HG03457 (cell line): Measurements from ENCODE around the gene DNASE1L1.

ENCODE experiments used
- ATAC-seq: cut with Tn5 transposase; IDR thresholded peaks from one replicate; pipeline ENCODE4 v1.9.1; 2021; ENCODE audit warnings: moderate number of reproducible peaks; ENCODE audit not compliant: unreplicated experiment

The DNASE1L1 gene

GRCh38 chrX:154384284-154384892 is 24.7 kb downstream of the DNASE1L1 start:
- ATAC-seq: no peak

DNA sequence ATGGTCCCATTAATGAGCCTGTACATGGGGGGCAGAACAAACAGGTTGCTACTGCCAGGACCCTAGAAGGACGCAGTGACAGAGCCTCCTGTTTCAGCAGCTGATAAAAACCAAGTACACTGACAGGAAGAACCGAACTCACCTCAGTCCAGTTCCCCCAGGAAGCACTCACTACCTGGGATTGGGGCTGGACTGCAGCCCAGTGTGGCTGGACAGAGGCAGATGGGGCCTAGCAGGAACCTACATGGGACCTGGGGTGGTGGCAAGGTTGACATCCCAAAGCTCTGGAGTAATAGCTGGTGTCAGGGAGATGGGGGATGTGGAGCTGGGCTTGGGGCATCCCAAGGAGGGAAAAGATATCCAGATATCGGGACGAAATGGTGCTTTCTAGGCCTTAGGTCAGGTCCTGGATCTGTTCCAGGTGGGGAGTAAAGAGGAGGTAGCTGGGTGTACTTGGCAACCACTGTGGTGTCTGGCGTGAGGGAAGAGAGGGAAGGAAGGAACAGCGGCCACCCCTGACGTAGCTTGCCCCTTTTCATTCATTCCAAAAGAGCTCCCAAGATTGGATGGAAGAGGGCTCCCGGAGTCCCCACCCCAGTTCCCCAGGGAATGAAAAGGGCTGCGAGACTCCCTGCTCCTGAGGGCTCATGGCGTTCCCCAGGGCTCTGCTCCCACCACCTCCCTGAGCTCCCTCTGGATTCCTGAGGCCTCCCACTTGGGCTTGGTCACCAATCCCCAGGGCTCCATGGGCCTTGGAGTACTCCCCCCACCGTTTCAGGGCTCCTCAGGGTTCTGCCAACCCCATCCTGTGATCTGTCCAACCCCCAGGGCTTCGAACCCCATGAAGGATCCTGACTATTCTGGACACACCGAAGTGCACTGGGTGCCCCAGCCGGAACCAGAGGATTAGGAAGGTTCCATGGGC is 25.4 kb downstream of the DNASE1L1 start:
- no peak for ATAC-seq

DNA sequence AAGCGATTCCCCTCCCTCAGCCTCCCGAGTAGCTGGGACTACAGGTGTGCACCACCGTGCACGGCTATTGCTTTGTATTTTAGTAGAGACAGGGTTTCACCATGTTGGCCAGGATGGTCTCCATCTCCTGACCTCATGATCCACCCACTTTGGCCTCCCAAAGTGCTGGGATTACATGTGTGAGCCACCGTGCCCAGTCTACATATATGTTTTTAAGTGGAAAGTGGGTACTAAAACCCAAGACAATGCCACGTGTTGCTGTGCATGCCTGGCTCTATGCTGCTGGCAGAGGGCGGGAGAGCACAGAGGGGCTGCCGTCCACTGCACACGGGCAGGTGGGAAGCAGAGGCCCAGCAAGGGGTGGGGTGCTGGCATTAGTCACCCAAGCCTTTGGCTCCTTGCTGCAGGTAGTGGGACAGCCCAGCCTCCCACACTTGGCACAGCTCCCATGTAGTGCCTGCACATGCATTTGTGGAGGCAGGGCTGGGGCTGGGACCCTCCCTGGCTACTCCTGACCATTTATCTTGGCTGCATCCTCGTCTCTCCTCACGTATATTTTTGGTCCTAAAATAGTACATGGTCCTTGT is 26.5 kb downstream of the DNASE1L1 start:
- ATAC-seq: no peak

DNA sequence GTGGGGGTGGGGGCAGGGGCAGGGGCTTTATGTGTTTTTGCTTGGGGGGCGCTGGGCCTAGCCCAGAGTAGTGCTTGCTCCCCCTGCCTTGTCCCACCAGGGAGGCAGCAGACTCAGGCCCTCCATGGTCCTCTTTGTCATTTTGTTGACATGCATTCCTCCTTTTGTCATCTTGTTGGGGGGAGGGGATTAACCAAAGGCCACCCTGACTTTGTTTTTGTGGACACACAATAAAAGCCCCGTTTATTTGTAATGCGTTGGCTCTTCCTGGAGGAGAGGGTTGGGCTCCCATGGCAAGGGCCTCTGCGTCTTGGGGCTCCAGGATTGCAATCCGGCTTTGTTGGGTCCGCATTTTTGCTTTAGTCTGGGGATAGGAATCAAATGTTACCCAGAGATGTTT is 27.8 kb downstream of the DNASE1L1 start:
- ATAC-seq: no peak

GRCh38 chrX:154380787-154381186 is 28.3 kb downstream of the DNASE1L1 start:
- no peak for ATAC-seq

DNA sequence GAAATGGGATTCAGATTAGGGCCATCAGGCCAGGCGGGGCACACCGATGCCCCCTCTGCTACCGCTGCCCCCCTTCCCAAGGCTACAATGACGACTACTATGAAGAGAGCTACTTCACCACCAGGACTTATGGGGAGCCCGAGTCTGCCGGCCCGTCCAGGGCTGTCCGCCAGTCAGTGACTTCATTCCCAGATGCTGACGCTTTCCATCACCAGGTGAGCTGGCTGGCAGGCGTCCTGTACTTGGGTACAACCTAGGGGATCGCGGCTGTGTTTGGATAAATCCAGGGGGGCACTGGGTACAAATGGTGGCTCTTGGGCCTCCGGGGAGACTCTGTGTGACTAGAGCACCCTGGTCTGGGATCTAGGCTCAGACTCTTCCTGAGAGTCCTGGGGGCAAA is 28.9 kb downstream of the DNASE1L1 start:
- no peak for ATAC-seq

DNA sequence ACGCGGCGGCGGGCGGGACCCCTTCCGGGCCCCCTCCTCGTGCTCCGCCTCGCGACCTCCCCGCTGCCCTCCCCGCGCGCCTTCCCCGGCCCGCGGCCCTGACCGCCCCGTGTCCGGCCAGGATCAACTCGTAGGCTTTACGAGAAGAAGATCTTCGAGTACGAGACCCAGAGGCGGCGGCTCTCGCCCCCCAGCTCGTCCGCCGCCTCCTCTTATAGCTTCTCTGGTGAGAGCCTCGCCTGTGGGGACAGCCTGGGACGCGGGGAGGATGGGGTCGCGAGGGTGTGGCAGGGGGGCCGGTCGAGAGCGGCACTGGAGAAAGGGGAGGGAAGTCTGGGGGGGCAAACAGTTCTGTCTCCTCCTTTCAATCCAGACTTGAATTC is 29.5 kb downstream of the DNASE1L1 start:
- no peak for ATAC-seq

- ATAC-seq: peak; percentile 66
These were observed 30.1 kb downstream of the DNASE1L1 start, which contains the start of gene EMD for GRCh38 chrX:154378799-154379568. TSS of gene EMD (plus strand) at chrX:154379295. CDS start at chrX:154379485, 190 bp downstream.

- peak; percentile 58 for ATAC-seq
These were observed 30.8 kb downstream of the DNASE1L1 start for GRCh38 chrX:154378059-154378798.

DNA sequence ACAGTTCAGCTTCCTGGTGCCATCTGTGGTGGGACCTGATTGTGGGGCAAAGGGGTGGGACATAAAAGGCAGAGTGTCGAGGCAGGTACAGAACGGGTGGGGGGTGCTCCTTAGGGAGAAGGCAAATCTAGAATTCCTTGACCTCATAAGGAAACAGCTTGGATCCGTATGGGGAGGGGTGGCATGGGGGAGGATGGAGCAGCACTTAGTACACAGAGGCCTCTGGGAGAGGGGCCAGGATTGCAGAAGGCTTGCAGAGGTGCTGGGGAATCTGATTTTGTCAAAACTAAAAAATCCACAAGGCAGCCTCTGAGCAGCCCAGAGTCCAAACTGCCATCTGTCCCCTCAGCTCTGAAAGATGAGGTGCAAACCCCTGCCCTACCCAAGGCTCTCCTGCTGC is 32.3 kb downstream of the DNASE1L1 start:
- no peak for ATAC-seq

DNA sequence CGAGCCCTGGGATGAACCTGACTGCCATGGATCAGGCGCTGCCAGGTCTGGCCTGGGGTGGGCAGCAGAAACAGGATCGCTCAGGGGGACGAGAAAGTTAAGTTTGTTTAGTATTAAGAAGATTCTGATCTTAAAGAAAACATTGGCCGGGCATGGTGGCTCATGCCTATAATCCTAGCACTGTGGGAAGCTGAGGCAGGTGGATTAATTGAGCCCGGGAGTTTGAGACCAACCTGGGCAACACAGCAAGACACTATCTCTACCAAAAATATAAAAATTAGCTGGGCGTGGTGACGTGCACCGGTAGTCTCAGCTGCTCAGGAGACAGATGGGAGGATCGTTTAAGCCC is 33.9 kb downstream of the DNASE1L1 start:
- ATAC-seq: no peak

DNA sequence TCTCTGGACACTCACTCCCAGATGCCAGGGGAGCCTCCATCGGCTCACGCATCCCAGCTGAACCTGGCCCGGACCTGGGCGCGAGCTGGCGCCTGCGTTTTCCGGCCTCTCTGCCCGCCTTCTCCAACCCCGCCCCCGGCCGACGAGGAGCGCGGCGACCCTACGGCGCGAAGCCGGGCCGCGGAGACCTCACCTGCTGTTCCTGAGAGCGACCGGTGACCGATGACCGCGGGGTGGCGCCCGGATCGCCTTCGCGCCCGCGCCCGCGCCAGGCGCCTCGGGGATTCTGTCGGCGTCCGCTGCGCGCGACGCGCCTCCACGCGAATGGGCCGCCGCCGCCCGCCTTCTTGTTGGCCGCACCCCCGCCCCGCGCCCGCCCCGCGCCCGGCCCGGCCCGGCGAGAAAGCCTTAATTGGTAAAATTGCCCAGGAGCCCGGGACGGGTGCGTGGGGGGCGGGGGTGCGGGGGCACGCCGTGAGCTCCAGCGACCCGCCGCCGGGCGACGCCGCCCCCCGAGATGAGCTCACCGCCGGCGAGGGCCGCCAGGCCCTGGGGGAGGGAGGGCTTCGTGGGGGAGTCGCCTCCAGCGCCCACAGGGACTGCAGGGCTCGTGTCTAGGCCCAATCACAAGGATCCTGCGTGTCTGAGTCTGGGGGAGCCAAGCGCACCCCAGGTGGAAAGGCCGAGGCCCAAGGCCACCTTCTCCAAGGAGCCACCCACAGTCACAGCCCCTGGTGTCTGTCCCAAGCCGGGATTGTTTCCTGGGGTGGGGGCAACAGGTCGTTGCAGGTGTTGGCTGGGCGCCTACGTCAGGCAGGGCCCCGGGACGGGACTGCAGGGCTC is 34.5 kb downstream of the DNASE1L1 start, which contains the start of gene FLNA:
TSS of gene FLNA (minus strand) at position 322 of the 843 bp plus-strand sequence. CDS start 3,389 bp downstream, outside the sequence.
- ATAC-seq: no peak

DNA sequence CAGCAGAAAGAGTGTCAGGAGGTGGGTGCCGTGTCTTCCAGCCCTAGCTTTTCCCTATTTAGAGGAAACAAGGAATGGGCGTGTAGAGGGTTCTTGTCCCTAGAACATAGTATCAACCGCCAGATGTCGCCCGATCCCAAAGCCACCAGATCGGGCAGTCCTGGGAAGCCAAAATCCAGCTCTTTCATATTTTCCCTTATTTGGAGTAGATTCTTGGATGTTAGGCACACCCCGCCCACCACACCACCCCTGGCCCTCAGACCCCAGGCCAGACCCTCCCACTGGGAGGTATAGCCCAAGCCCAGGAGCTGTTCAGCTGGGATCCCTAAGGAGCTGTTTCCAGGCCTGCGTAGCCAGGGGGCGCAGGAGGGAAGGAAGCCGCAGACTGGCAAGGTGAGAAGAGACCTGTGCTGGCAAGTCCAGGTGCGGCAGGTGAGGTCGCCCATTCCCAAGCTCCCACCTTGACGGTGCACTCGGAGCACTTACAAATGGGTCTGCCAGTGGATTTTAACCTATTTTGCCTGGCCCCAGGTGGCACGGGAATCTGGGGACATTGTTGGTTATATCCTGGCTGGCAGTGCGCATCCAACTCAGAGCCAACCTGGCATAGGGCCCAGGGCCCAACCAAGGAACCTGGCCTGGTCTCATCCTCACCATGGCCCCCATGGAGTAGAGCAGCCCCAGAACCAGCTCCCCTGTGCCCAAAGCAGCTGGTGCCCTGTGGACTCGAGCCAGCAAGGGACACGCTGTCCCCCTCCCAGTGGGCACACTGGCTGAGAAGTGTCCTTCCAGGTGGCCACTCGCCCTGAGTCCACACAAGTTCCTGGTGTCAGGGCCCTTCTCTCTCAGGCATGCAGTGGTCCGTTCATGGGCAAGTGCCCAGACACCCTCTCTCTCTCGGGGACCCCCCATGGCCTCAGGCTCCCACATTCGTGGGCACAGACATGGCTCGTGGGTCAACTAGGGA is 35.4 kb downstream of the DNASE1L1 start:
- no peak for ATAC-seq

DNA sequence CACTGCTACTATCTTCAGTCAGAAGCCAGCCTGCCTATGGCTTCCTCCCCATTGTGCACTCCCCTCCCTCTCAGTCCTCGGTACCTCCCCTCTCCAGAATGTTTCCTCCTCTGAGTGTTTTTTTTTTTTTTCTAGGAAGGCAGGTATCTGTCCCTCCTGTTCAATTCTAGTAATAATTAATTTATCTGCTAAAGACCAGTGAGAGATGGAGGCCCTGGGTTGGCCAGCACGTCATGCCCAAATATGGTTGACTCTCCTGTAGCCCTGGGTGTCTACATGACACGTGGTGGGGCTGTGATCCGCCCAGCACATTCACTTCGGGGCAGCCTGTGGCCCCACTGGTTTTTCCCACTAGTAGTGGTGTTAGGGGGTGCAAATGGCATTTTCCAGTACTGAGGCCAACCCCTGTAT is 36.4 kb downstream of the DNASE1L1 start:
- no peak for ATAC-seq

GRCh38 chrX:154371789-154372300 is 37.2 kb downstream of the DNASE1L1 start:
- ATAC-seq: no peak

DNA sequence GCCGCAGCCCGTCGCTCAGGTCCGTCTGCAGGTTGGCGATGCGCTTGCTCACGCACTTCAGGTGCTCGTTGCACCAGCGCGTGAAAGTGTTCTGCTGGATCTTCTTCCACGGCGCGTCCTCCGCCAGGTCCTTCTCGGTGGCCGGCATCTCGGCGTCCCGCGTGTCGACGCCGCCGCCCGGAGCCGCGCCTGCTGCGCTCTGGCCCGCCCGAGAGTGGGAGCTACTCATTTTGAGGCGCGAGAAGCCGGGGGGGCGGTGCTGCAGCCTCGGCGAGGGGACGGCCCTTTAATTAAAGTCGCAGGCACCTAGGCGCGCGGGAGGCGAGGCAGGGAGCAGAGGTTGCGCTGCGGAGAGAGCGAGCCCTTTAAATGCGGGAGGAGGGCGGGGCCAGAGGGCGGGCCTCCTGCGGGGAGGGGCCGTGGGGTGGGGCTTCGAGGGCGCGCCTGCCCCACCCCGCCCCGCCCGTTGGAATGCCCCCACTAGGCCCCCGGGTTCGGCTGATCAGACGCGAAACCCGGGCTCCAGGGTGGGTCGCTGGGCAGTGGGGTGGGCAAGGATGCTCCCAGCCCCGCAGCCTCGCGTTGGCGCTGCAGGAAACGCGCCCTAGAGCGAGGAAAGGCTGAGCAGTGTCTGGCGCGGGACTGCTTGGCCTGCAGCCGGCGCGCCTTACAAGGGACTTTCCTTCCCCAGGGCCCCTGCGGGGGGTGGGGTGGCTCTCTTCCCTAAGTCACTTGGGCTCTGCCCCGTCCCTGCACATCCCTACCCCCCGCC is 37.9 kb downstream of the DNASE1L1 start:
- peak; percentile 41 for ATAC-seq

DNA sequence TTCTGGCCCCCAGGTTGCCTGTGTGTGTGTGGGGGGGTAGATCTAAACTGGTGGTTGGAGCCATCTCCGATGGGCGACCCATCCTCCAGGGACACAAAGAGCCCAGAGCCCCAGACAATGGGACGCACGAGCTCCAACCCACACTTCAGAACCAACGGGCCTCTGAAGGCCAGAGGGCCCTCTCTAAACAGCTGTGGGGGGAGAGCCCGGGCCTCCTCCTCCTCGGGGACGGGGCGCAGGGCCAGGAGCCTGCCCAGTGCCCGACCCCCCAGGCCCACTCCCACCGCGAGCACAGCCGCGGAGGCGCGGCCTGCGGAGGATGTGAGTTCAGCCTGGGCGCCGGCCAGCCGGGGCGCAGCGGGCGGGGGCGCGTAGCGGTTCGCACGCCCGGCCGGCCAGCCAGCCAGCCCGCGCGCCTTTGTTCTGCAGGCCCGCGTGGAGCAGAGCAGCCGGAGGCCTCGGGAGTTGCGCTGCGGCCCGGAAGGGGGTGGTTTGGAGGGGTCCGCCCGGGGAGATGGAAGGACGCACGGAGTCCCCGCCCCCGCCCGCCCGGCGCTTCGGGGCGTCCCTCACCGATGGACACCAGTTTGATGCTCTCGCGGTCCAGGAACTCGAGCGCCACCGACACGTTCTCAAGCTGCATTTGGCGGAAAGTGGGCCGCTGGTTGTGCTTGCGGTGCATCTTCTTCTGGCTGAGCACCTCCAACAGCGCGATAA is 38.6 kb downstream of the DNASE1L1 start:
- no peak for ATAC-seq
